ENCODE results near the gene LSR.

Gene LSR

DNA sequence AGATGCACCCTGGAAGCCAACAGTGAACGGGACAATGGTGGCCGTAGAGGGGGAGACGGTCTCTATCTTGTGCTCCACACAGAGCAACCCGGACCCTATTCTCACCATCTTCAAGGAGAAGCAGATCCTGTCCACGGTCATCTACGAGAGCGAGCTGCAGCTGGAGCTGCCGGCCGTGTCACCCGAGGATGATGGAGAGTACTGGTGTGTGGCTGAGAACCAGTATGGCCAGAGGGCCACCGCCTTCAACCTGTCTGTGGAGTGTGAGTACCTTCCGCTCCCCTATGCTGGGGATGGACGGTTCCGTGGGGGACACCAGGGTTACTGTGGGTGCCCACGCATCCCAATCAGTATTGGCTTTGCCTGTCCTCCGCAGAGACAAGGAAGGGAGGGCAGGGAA, 53.6 kb downstream of the LSR start:
- no peak for DNase-seq (ENCODE audit: low read depth in 2 of 2)

DNA sequence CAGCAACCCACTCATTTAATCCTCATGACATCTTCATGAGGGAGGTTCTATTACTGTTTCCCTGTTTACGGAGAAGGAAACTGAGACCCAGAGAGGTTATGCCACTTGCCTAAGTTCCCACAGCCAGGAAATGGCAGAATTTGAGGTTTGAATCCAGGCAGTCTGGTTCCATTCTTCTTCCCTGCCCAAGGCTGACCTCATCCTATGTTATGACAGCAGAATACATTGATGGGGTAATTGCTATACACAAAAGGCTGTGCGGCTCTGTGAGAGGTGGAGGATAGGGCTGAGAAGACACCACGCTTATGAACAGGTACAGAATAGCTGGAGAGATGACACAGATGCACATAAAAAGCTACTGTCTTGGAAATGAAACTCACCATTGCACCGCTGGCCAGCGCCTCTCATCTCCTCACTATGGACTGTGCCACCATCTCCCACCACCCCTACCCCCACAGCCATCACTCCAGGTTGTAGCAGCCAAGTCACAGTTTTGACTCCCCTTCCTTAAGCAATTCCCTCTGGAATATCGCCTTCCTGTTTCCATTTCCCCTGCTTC, 54.6 kb downstream of the LSR start:
- DNase-seq (ENCODE audit: low read depth in 2 of 2) = no peak

GRCh38 chr19:35304036-35304435, 55.2 kb downstream of the LSR start:
- DNase-seq (ENCODE audit: low read depth in 2 of 2) = no peak

GRCh38 chr19:35305181-35305580, 56.4 kb downstream of the LSR start:
- DNase-seq (ENCODE audit: low read depth in 2 of 2) = no peak

DNA sequence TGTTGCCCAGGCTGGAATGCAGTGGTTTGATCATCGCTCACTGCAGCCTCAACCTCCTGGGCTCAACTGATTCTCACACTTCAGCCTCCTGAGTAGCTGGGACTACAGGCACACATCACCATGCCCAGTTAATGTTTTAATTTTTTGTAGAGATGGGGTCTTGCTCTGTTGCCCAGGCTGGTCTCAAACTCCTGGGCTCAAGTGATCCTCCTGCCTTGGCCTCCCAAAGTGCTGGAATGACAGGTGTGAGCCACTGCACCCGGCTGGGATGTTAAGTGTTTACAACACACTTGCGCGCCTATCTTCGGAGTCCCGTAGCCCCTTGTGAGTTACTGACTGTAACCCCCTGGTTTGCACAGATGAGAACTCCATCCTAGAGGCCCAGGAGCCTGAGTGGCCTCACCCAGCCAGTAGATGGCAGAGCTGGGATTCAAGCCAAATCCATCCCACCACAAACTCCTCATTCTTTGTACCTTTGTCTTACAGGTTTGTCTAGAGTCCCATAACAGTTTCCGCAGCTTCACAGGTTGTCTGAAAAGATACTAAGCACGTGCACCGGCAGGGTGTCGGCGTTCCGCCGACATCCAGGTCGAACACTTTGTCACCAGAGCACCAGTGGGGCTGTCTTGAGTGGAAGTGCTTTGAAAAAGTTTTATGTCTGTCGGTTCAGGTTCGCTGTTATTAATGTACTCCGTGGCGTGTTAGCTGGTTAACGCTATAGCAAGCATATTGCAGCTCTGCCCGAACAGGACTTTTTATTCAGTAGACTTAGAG, 57.9 kb downstream of the LSR start:
- DNase-seq (ENCODE audit: low read depth in 2 of 2) = no peak

DNA sequence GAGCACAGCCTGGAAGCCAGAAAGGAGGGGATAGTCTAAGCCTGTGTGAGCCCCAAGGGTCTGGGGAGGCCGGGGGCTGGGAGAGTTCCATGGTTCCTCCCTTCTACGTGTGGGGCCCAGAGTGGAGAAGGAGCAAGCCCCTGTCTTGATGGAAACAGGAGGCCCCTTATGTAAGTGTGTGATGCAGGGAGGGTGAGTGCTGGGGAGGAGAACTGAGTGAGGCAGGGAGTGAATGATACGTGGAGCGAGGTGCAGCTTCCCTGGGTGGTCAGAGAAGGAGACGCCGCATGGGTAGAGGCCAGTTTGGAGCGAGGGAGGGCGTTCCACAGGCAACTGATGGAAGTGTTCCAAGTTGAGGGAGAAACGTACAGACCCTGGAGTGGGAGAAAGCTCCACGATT, 59.1 kb downstream of the LSR start:
- no peak for DNase-seq (ENCODE audit: low read depth in 2 of 2)

- no peak for DNase-seq (ENCODE audit: low read depth in 2 of 2)
Measured at GRCh38 chr19:35308910-35309309, 60.1 kb downstream of the LSR start.

DNA sequence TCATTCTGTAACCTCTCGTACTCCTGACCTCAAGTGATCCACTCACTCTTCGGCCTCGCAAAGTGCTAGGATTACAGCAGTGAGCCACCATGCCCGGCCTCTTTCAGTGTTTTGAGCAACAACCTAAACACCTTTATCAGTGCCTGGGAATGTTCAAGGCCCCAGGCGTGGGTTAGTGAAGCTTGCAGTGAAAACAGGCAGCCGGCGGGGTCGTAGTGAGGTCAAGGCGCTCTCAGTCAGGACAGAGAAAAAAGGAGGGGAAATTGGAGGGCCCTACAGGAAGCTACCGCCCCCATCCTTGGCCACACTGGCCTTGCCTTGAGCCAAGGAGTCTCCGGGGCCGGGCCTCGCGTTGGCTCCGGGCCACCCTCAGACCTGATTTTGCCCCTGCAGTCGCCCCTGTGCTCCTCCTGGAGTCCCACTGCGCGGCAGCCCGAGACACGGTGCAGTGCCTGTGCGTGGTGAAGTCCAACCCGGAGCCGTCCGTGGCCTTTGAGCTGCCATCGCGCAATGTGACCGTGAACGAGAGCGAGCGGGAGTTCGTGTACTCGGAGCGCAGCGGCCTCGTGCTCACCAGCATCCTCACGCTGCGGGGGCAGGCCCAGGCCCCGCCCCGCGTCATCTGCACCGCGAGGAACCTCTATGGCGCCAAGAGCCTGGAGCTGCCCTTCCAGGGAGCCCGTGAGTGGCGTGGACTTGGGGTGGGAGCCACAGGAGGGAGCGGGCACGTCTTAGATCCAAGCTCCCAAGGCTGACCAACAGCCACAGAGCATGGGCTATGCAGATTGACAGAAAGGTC, 60.9 kb downstream of the LSR start:
- DNase-seq (ENCODE audit: low read depth in 2 of 2) = no peak

- no peak for DNase-seq (ENCODE audit: low read depth in 2 of 2)
Measured at GRCh38 chr19:35310331-35310730, 61.5 kb downstream of the LSR start.

GRCh38 chr19:35310811-35311465, 62.1 kb downstream of the LSR start:
- DNase-seq (ENCODE audit: low read depth in 2 of 2) = no peak

- no peak for DNase-seq (ENCODE audit: low read depth in 2 of 2)
Measured at GRCh38 chr19:35311901-35312665, 63.3 kb downstream of the LSR start.

DNA sequence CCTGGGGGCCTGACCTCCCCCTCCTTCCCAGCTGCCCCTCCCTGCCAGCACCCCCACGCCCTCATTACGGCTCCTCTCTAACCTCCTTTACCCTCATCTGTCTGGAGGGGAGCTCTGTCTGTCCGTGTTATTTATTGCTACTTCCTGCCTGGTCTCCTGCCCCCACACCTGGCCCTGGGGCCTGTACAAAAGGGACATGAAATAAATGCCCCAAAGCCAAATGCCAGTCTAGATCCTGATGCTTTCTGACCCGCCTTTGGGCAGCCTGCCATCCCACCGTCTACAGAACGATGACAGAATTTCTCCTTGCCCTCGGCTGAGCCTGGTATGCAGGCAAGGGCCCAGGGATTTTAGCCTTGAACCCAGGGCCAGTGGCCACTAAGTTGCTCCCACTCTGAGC, 64.8 kb downstream of the LSR start:
- DNase-seq (ENCODE audit: low read depth in 2 of 2) = no peak

DNA sequence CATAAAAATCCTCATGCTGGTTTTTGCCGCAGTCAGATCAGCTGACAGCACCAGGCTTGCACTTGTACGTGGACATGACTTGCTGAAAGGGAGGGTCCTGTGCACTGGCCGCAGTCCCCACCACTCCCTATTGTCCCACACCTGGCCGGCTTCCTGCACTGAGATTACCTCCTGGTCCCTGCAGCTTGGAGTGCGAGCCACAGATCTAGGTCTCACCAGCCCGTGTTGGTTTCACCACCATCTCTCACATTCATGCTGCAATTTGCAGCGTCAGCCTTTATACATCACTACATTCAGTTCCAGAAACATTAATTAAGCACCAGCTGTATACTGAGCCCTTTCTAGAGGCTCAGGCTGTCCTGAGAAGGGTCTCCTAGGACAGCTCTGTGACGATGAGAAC, 65.2 kb downstream of the LSR start:
- no peak for DNase-seq (ENCODE audit: low read depth in 2 of 2)

DNA sequence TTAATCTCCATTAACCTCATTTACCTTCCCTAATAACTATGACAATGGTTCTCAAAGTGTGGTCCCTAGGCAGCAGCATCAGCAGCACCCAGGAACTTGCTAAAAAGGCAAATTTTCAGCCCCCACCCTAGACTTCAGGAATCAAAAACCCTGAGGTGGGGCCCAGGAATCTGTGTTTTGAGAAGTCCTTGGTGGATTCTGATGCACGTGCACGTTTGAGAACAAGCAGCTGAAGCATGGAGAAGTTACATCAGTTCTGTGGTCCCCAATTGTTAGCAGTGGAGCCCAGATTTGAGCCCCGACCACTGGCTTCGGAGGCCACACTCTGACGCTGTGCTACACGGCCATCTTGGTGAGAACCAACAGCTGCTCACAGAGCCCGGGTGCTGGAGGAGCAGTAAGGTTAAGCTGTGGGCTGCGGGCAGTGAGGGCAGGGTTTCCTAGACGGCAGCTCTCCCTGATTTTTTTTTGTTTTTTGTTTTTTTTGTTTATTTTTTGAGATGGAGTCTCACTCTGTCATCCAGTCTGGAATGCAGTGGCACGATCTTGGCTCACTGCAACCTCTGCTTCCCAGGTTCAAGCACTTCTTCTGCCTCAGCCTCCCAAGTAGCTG, 66.2 kb downstream of the LSR start:
- no peak for DNase-seq (ENCODE audit: low read depth in 2 of 2)

GRCh38 chr19:35315883-35316282, 67.1 kb downstream of the LSR start:
- DNase-seq (ENCODE audit: low read depth in 2 of 2) = no peak

DNA sequence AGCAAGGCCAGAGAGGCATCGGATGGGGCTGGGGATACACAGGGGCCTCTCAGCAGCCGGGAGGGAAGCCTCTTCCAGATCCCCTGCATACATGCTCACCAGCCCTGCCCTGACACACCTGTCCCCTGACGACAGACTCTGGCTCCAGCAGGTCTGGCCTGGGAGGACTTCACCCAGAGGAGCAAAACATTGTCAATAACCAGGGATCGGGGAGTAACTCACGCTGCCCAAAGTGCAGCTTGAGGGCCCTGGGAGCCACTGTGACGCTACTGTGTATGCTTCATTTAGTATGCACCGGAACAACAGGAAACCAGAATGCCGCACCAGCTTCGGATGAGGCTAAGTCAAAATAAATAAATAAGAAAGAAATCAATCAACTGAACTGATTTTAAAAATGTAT, 67.8 kb downstream of the LSR start:
- DNase-seq (ENCODE audit: low read depth in 2 of 2) = no peak

Measured in stimulated activated CD4-positive, alpha-beta T cell treated with anti-CD3 and anti-CD28 coated beads, Interleukin-1b, Interleukin-23, amount 100 ng/mL, for 4 hours (primary cell).